Right lobe of liver (tissue), 6 donors: ENCODE measurements around the gene NEIL1. TPM values are rescaled to one million over a fixed set of nuclear protein-coding genes. Genes with fewer than 3 reads are reported as not detected.

Experiments used
- ATAC-seq, 4 donors: fragments of 200-7000 bp; cut with Tn5 transposase; one replicate each; pipeline ENCODE4 v1.9.1; 2020; ENCODE audit warnings: mild to moderate bottlenecking in 4 of 4, moderate library complexity in 4 of 4
- DNase-seq, 3 donors: peaks; one replicate each; pipeline ENCODE4 v3.0.0-alpha.2; 2020
- H3K27ac ChIP-seq, 3 donors: fragments of 200-600 bp; one replicate each; pipeline ENCODE4 v1.8.0; 2022
- H3K27me3 ChIP-seq, 2 donors: fragments of 200-600 bp; one replicate each; pipeline ENCODE4 v1.8.0; 2022
- H3K36me3 ChIP-seq, 4 donors: fragments of 200-600 bp; sonication (generic) in 1 of 4; one replicate each; pipeline versions ENCODE4 v1.5.1 to v1.8.0; 2017 to 2022; ENCODE audit warnings: control low read depth in 1 of 4
- H3K4me1 ChIP-seq, 4 donors: fragments of 200-600 bp; sonication (generic) in 1 of 4; one replicate each; pipeline versions ENCODE4 v1.5.1 to v1.8.0; 2017 to 2022; ENCODE audit warnings: control low read depth in 1 of 4
- H3K4me3 ChIP-seq, 3 donors: fragments of 200-600 bp; one replicate each; pipeline ENCODE4 v1.8.0; 2022
- H3K9me3 ChIP-seq, 4 donors: fragments of 200-600 bp; sonication (generic) in 1 of 4; one replicate each; pipeline versions ENCODE4 v1.5.1 to v1.8.0; 2017 to 2022; ENCODE audit warnings: control low read depth in 1 of 4
- POLR2A ChIP-seq: fragments of 450-650 bp; IDR thresholded peaks from one replicate; pipeline ENCODE4 v1.6.1; 2017; ENCODE audit warnings: antibody characterized with exemption, mild to moderate bottlenecking
- WGBS: methylation state at CpG from one replicate; pipeline ENCODE4 v1.1.6; 2018; ENCODE audit warnings: low coverage, low lambda C conversion rate; ENCODE audit not compliant: insufficient coverage; ENCODE audit errors: missing lambda C conversion rate; 5-methylcytosine and 5-hydroxymethylcytosine counted together
- intact Hi-C, 2 donors: fragments of 100-400 bp; cut with DNase I; formaldehyde crosslinking; loops; one replicate each; pipeline versions ENCODE4 v1.11.2 to v1.14.1; 2022
- total RNA-seq, 6 experiments: library from RNA; depleted of rRNA in 2 of 6; stranded (reverse); fragments of >200 nt in 2 of 6; fragmentation: NEBNext Ultra II Directional in 3 of 6; extraction: Animal tissue kit (Norgen Biotek cat#: 25700) in 3 of 6; gene quantifications; one replicate each; pipeline versions ENCODE4 v1.1.0 to v1.2.4, GENCODE V29; 2016 to 2023
- TF ChIP-seq, protein P1 (sequence below), 4 donors: fragments of 200-600 bp in 3 of 4; fragments of 450-650 bp in 1 of 4; IDR thresholded peaks; one replicate each; pipeline versions ENCODE4 v1.5.1 to v1.8.0; 2016 to 2022; ENCODE audit warnings: antibody characterized with exemption in 4 of 4, mild to moderate bottlenecking in 2 of 4
- donor health status: DM: no; HTN: yes; CAD: no.
- donor health status: DM: no; HTN: no; CAD: no.
- donor health status: DM: no; HTN: no; CAD: no.
- donor health status: DM: no; HTN: yes; CAD: no.
- donor health status: DM: no; HTN: yes; CAD: no.

NEIL1 gene
- total RNA-seq, 6 experiments from 2014 or later: 16.6 to 32.7 (median 23.7) TPM

DNA sequence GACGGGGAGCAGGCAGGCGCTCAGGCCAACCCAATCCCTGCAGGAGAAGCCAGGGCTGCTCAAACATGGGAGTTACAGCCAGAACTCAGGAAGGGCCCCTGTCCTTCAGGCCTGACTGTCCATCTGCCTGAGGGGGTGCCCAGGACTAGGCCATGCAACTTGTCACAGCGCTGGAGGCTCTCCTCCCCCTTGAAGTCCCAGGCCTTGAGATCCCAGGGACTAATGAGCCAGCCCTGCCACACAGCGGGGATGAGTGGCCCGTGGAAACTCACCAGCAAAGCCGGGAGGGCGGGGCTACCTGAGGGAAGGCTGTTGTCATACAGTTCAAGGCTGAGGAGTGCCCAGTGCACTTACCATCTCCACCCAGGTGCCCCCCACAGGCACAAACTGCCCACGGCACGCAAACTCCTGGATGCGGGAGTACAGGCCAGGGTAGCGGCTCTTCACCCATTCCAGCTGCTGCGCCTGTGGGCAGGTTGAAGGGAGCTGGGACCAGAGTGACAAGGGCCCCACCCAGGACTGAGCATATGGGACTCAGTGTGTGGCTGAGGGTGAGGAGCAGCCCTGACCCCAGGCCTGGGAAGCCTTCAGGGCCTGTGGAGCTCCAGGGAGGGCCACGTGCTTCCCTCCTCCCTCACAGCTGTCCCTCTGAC is 15.3 kb downstream of the NEIL1 start:
- no peak for ATAC-seq
- H3K36me3 ChIP-seq: peaks cover 0 to 57% (median 21%) of the 10 kb centered on the region in 4 donors
- H3K9me3 ChIP-seq: no peaks in the 10 kb centered on the region
- H3K27me3 ChIP-seq: no peaks in the 10 kb centered on the region
- peaks cover 0 to 3% (median 0%) of the 10 kb centered on the region in 4 donors for H3K4me1 ChIP-seq
- no peak for DNase-seq
- no CpG with 5 or more reads among the region's 13 CpGs for WGBS
- TF ChIP-seq, protein P1, sequence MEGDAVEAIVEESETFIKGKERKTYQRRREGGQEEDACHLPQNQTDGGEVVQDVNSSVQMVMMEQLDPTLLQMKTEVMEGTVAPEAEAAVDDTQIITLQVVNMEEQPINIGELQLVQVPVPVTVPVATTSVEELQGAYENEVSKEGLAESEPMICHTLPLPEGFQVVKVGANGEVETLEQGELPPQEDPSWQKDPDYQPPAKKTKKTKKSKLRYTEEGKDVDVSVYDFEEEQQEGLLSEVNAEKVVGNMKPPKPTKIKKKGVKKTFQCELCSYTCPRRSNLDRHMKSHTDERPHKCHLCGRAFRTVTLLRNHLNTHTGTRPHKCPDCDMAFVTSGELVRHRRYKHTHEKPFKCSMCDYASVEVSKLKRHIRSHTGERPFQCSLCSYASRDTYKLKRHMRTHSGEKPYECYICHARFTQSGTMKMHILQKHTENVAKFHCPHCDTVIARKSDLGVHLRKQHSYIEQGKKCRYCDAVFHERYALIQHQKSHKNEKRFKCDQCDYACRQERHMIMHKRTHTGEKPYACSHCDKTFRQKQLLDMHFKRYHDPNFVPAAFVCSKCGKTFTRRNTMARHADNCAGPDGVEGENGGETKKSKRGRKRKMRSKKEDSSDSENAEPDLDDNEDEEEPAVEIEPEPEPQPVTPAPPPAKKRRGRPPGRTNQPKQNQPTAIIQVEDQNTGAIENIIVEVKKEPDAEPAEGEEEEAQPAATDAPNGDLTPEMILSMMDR (IDR thresholded peaks at IDR 0.05): no peak
- no peak for TF ChIP-seq POLR2A
- no peak overlapping the region for H3K4me3 ChIP-seq
- no peak overlapping the region for H3K27ac ChIP-seq
- intact Hi-C loops: no loop called here

DNA sequence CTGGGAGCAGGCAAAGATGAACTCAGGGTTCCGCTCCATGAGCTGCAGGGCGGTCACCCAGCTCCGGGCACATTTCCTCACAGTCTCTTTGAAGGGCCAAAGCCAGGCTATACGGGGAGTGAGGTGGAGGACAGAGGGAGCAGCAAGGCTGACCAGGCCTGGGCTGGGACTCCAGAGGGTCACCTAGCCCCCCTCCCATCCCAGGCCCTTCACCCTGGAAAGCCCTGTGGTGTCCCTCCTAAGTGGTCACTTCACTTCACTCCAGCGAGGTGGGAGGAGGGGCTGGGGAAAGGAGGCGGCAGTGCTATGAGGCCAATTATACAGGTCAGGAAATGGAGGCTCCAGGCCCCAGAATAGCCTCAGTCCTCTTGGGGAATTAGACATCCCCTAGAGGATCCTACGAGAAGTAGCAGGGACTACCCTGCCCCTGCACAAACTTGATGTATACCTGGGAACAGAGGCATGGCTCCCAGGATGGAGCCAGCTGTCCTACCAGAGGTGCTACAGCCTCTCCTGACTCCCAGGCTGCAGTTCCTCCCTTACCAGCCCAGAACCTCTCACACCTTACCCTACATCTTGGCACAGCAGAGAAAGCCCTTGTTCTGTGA is 15.9 kb downstream of the NEIL1 start:
- H3K27ac ChIP-seq: no peak overlapping the region
- WGBS: no CpG with 5 or more reads among the region's 7 CpGs
- intact Hi-C loops: no loop called here
- no peak overlapping the region for H3K4me3 ChIP-seq
- peaks cover 0 to 9% (median 2%) of the 10 kb centered on the region in 4 donors for H3K4me1 ChIP-seq
- H3K27me3 ChIP-seq: no peaks in the 10 kb centered on the region
- DNase-seq (no peak), ATAC-seq (no peak)
- H3K9me3 ChIP-seq: no peaks in the 10 kb centered on the region
- H3K36me3 ChIP-seq: peaks cover 0 to 57% (median 21%) of the 10 kb centered on the region in 4 donors
- TF ChIP-seq, protein P1 (IDR thresholded peaks at IDR 0.05): no peak
- no peak for TF ChIP-seq POLR2A

DNA sequence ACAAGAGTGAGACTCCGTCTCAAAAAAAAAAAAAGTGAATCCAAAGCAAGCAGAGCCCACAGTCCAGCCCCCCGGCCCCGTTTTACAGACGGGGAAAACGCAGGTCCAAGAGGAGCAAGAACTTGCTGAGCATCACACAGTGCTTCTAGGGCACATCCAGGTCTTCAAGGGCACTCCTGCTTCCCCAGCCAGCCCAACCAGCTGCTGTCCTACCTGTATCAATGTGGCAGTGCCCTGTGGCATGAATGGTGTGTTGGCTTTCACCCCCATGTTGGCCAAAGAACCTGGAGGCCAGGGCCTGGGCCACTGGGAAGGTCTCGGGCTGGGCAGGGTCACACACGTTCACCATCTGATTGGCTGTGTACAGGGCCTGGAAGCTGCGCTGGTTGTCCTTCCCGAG is 16.9 kb downstream of the NEIL1 start:
- Histone ChIP-seq H3K4me1 (peaks cover 0 to 9% (median 2%) of the 10 kb centered on the region in 4 donors), H3K36me3 (peaks cover 0 to 55% (median 21%) of the 10 kb centered on the region in 4 donors), H3K27ac (no peak overlapping the region), H3K27me3 (no peaks in the 10 kb centered on the region), H3K9me3 (no peaks in the 10 kb centered on the region), H3K4me3 (no peak overlapping the region)
- no CpG with 5 or more reads among the region's 9 CpGs for WGBS
- ATAC-seq (no peak), DNase-seq (no peak)
- intact Hi-C loops: no loop called here
- no peak for TF ChIP-seq POLR2A
- TF ChIP-seq, protein P1 (IDR thresholded peaks at IDR 0.05): no peak

DNA sequence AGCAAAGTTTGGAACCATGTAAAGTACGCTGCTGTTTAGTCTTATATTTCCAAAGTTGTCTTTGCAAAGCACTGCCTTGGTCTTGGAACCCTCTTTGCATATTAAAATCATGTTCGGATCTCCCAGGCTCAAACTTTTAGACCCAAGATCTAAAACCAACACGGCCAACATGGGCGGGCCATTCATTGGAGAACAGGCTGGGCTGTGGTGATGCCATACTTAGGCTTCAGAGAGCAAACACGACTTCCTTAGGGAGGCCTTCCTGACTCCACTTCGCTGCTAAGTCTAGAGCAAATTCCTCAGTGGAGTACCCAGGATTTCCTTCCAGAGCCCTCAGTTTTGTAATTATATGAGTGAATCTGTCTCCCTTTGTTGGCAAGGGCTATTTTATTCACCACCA is 18.0 kb downstream of the NEIL1 start:
- Histone ChIP-seq H3K27me3 (no peaks in the 10 kb centered on the region), H3K9me3 (no peaks in the 10 kb centered on the region), H3K36me3 (peaks cover 0 to 44% (median 17%) of the 10 kb centered on the region in 4 donors), H3K27ac (no peak overlapping the region), H3K4me3 (no peak overlapping the region), H3K4me1 (peaks cover 0 to 20% (median 6%) of the 10 kb centered on the region in 4 donors)
- TF ChIP-seq POLR2A: no peak
- TF ChIP-seq, protein P1 (IDR thresholded peaks at IDR 0.05): no peak
- DNase-seq (no peak), ATAC-seq (no peak)
- 87% methylated on average over 6 of the region's 6 CpGs for WGBS
- intact Hi-C loops: no loop called here
